CD1c-positive myeloid dendritic cell (primary cell): ENCODE measurements around the gene RAB11FIP5.
"Not testable (repeated sequence)": the region's sequence is repeated elsewhere in the genome, so short reads cannot be mapped to it uniquely, and the experiment has no call there.

Experiments
- DNase-seq: peaks from one replicate; pipeline ENCODE4 v3.0.0-alpha.2; 2016; ENCODE audit errors: extremely low spot score

The RAB11FIP5 gene

DNA sequence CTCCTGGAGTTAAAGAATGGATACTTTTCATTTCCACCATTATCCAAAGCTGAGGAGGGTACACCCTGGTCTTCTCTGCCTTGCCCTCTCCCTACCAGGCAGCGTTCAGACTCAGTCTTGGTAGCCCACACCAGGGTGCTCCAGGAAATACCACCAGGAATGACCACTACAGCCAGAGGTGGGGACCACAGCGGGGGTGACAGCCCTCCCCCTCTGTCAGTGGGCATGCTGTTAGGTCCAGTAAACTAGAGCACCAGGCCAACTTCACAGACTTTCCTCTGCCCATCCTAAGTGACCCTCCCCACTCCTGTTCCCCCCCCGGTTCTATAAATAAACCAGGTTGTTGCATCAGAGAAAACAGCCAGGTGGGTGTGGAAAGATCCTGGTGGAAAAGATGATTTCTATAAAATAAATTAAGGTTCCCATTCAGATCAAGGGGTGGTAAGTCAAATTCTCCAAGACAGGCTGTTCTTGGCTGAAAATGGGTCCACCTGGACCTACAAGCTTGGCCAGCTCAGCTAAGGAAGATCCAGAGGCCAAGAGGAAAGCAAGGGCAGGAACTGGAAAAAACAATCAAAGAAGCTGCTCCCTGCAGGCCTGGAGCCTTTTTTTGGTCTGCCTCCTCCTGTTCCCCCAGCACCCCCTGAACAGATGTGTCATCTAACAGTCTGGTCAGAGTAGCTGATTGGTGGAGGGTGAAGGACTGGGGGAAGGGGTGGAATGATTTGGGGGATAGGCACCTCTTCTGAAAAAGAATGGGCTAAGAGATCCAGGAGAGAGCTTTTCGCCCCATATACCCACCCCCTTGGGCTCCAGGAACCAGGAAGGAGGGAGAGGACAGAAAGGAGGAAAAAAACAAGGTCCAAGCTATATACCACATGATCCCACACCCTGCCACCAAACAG lies 2.3 kb downstream of the RAB11FIP5 start:
- DNase-seq, result no peak

DNA sequence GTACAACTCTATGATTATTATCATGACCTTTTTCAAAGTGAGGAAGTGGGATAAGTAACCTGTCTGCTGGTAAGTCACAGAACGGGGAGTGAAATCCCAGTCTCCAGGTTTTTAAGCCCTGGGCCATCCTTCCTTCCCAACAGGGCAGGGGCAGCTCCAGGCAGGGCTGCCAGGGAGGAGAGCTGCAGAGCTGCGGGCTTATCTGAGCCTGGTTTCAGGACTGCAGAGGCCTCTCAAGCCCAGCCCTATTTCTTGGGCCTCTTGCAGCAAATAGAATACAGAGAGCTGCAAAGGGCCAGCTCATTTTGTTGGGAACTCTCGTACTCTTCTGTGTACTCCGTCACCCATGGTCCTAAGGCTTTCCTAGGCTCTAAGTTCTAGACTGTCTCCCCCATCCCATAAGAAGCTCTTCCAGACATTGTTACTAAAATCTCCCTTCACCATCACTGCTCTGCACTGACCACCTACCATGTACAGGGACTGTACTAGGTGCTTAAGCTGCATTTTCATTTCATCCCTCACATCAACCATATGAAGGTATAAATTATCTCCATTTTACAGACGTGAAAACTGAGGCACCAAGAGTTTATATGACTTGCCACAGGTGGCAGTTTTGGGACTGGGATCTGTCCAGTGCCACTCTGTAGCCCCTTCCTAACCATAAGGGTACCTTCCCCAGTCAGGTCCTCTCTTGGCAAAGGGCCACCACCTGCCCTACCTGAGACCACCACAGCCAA lies 3.1 kb downstream of the RAB11FIP5 start:
- no peak for DNase-seq

DNA sequence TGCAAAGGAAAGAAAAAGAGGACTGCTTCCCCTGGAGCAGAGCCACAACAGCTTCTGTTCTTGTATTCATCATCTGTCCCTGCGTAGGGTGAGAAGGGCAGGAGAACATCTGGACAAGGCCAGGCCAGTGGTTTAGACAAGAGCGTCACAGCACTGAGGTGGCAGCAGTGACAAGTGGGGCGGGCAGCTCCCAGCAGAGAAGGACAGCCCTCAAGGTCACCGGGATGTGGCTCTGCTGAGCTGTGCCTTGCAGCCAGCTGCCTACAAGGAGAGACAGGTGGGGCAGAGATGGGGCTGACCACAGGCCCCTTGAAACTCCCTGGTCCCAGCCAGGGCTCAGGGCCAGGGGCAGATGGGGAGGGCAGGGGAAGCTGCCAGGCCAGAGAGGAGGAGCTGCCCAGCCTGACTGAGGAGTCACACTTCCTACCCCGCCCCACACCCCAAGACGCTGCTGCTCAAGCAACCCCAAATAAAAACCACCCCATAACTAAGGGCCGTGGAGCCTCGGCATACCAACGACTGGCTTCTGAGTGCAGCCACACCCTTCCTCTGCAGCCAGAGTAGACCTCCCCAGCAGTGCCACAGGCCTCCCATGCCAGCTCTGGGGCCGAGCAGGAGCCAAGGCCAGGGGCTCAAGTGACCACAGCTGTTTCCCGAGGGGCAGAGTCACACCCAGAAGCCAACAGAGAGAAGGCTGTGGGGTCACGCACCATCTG lies 5.4 kb downstream of the RAB11FIP5 start:
- DNase-seq, result no peak

DNA sequence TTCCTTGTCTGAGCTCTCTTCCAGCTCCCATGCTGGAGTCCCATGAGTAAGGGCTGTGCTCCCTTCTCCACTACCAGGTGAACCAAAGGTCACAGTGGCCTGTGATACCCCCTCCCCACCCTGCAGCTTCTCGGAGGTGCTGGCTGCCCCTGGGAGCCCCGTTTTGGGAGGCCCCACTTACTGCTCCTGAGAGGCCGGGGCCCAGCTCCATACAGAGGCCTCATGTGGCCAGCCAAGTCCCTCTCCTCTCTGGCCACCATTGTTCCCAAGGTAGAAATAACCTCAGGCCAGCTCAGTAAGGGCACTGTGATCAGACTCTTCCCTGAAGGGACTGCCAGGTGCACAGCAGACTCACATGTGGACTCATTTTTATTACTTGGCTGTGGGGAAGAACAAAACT lies 6.0 kb downstream of the RAB11FIP5 start:
- DNase-seq, result no peak

DNA sequence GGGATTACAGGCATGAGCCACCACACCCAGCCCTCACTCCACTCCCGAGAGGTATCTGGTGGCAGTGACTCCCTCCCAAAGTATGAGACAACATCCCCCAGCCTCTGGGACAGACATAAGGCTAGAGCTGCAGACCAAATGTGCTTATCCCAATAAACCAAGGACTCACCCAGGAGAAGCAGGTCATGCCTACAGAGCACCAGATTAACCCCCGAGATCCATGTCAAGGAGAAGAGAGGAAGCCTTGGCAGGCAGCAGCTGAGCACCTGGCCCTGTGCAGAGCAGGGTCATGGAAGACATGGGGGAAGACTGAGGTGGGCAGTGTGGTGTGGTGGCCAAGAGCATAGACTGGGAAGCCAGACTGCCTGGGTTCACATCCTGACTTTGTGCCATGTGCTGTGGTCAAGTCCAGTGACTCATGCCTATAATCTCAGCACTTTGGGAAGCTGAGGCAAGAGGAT lies 7.2 kb downstream of the RAB11FIP5 start:
- no peak for DNase-seq

DNA sequence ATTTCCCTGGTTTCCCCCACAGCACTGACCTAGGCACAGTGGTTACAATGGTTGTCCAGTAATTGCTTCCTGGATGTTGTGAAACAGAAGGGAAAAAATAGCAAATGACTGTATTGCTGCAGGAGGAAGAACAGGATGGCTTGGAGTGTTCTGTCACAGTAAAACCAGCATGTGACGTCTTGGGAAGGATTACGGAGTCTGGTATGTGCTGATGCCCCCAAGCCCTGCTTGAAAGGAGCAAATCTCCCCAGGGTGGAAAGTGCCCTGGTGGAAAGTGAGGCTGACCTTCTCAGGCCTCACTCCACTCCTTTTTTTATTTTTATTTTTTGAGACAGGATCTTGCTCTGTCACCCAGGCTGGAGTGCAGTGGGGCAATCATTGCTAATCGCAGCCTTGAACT lies 7.8 kb downstream of the RAB11FIP5 start:
- no peak for DNase-seq

DNA sequence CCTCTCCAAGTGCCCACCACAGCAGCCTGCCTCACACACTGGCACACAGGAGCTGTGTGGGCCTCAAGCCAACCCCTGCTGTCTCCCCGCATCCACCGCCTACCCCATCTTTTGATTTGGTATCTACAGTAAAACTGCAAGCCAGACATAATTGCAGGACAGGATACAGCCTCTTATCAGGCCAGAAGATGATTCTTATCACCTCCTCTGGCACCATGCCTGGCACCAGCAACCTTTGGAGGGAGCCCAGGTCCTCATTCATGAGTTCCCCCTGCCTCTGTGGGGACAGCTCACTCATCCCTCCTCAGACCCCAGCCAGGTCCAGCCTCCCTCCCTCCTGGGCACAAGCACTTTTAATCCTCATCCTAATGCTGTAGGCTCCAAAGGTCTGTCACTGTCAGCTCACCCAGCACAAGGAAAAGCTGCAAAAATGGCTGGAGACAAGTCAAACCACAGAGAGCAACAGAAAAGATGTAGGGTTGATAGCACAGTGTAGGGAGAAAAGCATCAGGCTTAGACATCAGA lies 9.7 kb downstream of the RAB11FIP5 start:
- DNase-seq, result no peak

DNA sequence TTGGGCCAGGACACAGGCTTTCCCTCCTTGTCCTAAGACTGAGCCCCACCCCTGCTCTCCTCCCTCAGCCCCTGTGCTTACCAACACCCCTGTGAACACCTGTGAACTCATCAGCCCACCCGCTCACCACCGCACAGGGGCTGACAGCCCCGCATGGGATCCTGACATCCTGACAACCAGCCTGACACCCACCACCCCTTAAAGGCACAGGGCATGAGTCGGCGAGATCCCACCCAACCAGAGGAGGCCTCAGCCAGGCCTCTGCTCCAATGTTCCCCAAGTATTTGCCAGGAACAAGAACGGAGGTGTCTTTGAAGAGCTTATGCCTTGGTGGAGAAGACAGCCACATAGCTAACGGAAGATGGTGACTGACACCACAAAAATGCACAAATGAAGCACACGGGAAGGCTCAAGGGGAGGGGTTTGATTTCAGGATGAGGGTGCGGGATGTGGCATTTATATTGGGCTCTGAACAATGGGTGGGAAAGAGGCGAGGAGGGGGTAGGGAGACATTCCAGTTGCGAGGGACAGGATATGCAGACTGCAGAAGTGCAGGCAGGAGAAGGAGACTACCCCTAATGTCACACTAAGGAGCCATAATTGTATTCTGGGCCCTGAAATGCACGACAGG lies 11.0 kb downstream of the RAB11FIP5 start:
- DNase-seq, result no peak

DNA sequence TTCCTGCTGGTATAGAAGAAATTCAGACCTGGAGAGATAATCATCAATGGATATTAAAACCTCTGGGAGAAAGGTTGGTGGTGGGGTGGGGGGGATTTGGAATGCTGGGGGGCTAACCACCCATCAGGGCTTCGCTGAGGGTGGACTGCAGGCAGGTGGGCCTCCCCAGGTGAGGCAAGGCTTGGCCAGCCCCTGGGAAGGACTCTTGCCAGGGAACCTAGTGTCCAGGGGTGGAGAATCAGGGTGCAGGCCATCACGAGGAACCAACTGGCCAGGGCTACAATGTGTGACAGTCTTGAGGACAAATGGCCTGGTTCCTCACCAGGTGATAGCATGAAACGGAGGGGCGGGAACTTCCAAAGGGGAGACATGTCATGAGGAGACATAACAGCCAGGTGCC lies 11.8 kb downstream of the RAB11FIP5 start:
- DNase-seq, result no peak

DNA sequence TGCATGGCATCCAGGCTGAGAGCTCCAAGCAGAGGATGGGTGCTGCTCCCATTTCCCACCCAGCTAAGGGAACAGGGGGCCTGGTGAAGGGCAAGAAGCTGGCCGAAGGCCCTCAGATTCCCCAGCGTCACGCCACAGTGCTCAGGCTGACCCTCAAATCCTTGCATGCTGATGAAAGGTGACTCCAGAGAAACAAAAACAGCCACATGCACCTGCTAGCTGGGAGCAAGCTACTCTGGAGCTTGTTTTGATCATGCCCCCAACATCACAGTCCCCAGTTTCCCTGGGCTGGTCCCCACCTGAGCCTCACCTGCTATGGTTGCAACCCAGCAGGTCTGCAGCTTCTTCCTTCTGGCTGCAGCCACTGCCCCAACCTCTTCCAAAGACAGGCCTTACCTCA lies 13.3 kb downstream of the RAB11FIP5 start:
- DNase-seq, result no peak

DNA sequence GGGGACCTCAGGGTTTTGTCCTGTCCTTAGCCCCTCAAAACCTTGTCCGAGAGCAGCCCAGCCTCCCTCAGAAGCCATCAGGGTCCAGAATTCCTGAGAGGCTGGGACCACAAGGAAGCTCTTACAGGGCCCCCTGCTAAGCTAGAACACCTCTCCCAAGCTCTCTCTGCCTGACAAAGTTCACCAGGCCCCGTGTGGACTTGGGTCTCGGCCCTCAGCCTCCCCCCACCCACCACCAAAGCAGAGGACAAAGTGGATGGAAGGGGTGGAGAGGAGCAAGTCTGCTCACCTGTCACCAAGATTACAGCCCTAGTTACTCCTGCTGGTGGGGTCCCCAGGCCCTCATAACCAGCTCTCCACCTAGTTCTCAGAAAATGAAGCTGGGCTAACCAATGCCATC lies 16.8 kb downstream of the RAB11FIP5 start:
- no peak for DNase-seq

DNA sequence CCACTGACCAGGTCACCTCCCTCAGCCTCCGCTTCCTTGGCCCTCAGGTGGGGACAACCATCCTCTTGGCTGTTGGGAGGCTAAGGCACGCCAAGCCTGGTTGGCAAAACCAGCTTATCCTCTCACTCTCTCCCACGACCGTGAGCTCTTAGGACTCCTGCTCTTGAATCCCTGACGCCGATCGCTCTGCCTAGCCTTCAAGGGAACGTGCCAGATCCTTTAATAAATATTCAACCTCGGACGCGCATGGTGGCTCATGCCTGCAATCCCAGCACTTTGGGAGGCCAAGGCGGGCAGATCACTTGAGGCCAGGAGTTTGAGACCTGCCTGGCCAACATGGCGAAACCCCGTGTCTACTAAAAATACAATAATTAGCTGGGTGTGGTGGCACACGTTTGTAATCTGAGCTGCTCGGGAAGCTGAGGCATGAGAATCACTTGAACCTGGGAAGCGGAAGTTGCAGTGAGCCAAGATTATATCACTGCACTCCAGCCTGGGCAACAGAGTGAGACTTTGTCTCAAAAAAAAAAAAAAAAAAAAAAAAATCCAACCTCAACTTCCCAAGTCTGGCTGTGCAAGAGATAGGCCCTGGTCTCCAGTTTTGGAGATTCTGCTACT lies 19.0 kb downstream of the RAB11FIP5 start:
- DNase-seq, result not testable (repeated sequence)

DNA sequence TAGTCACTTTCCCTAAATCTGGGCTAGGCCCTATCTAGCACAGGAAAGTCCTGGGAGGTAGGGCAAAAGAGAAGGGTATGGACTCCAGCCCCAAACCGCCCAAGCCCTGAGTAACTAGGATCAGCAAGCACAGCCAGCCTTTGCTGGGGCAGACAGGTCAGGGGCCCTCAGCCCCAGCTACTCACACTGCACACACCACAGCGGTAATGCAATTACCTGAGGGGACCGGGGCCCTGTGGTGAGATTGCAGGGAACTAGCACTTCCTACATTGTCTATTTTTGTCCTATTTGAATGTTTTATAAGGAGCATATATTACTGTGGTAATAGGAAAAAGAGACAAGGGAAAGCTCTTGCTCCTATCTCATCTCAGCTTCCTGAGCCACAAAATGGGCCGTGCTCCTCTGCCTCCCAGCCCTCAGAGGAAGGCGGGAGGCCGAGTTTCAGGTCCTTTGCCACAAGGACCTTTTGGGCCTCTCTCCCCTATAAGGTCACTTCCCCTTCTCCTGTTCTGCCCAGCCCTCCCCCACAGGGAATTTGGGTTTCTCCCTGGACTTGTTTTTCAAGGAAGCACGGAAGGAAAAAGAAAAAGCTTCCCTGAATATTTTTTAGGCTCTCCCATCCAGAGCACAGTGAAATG lies 20.5 kb downstream of the RAB11FIP5 start:
- no peak for DNase-seq

DNA sequence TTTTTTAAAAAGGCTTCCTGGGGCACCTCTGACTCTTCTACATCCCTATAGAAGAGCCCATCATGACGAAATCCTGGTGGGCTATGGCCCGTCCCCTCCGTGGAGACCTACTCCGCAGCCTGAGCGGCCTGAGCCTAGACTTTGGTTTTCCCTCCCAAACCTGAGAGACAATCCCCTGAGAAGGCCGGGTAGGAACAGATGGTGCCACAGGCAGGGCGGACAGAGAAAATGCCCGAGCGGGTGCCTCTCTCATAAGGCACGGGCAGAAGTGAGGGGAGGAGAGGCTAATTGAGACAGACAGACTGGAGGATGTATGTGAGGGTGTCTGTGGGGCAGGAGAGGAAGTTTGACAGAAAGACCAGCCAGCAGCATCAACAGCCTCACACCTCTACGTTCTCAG lies 21.1 kb downstream of the RAB11FIP5 start:
- no peak for DNase-seq

DNA sequence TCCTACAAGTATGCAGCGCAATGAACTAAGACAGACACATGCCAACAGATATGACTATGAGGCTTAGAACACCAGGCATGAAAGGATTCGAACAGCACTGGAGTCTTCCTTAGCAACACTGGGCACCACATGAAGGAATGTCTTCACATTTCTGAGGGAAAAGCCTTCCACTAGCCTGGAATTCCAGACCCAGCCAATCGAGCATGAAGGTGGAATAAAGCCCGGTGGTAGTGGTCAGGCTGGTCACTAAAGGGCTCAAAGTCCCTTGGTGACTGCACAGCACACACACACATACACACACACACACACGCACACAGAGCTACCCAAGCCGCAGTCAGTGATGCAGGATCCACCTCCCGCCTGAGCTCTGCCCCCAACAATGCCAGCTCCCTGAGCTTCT lies 21.6 kb downstream of the RAB11FIP5 start:
- DNase-seq, result no peak

DNA sequence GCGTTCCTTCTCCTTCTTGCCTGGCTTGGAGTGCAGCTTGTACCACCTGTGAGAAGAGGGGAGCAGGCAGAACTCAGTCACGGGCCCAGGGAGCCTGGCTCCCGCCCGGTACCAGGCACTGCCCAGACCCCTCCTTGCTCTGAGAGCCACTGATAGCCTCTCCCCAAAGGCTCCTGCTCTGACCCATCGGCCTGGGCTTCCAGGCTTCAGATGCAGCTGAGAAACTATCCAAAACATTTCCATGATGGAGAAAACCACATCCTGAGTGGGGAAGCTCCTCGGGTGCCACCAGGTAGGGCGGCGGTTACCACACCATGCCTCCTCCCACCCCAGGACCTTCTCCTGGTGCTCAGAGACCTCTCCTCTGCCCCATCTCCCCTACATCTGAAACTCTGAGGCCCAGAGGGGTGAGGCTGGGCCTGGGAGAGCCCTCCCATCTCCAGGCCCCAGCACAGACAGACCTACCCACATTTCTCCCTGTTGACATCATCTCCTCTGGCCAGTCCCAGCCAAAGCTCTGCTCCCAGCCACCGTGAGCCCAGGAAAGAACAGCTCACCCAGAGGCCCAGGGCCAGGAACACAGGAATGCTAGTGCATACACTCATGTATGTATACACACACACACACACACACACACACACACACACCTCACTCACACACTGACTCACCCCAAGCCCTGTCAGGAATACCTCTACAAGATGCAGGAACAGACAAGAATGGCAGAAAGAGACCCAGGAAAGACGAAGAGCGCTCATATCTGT lies 23.3 kb downstream of the RAB11FIP5 start:
- DNase-seq, result no peak

DNA sequence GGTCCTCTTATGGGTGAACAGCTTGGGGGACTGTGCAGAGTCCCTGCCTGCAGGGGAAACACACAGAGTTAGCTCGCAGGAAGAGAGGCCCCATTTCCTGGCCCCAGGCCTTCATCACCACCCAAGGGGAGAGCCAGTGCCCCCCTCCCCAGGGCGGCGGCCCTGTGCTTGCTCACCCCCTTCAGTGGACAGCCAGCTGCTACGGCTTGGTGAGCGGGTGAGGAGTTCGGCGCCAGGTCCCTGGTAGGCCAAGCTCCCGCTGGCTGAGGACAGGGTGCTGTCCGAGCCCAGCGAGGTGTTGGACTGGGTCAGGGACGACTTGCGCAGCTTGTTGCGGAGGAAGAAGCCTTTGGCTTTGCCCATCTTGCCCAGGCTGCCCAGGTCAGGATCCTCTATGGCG lies 24.0 kb downstream of the RAB11FIP5 start:
- DNase-seq, result no peak

DNA sequence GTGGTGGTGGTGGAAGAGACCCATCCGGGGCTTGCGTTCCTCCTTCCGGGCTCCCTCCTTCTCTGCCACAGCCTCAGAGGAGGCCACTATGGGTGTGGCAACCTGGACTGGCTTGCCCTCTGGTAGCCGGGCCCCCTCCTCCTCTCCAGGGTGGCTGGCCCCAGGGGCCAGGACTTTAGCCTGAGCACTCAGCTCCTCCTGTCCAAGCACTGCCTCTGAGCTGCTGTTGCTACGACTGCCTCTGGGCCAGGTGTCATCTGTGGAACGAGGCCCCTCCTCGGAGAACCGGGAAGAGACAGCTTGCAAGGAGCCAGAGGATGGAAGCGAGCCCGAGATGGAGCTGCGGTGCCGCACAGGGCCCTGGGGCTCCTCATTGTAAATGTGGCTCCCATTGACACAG lies 24.5 kb downstream of the RAB11FIP5 start:
- no peak for DNase-seq

DNA sequence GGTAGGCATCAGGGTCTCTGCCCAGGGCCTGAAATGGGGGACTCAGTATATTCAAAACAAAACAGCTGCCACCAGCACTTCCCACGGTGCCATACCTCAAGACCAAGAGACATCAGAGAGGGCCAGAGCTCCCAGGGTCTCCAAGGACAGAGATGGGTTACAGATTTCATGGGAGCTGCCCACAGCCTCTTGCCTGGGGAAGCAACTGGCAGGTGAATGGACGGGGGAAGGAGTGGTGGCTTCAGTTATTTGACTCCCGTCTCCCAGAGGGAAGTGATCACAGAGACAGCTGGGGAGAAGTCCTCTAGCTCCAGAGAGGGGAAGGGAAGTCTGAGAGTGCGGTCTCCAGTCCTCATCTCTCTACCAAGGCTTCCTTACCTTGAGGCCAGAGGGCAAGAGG lies 25.4 kb downstream of the RAB11FIP5 start:
- DNase-seq, result no peak

DNA sequence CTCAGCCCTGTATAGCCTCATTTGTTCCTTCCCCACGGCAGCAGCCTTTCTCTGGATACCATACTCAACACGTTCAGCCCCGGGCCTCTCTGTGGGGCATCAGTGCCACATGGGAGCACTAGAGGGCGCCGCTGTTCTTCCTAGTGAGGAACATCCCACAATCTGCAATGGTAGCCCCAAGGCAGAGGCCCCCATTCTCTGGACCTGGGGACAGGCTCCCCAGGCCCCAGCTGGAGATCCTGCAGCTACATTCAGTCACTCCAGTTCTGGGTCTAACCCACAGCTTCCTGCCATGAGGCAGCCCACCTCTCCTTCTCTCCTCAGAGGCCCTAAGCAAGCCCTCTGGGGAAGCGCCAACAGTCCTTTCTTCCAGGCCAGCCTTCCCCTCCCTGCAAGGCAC lies 27.1 kb downstream of the RAB11FIP5 start:
- peak; percentile 83 for DNase-seq
